ENCODE measurements around the gene IFIT1. TPM values are rescaled to one million over a fixed set of nuclear protein-coding genes. Genes with fewer than 3 reads are reported as not detected.
"Not testable (repeated sequence)": the region's sequence is repeated elsewhere in the genome, so short reads cannot be mapped to it uniquely, and the experiment has no call there.

IFIT1 gene
- total RNA-seq, 3 donors from 2014 or later (not counting 1 experiment from before 2014, with no cell fraction given), result 1.0 to 4.9 (median 2.7) TPM

- no peak for TF ChIP-seq CTCF (IDR thresholded peaks at IDR 0.05)
- Mint-ChIP-seq H3K36me3 (peaks cover 7% of the 10 kb centered on the region), H3K4me3 (no peak overlapping the region), H3K9me3 (no peaks in the 10 kb centered on the region), H3K27me3 (ENCODE audit: low read depth in 2 of 2) (no peaks in the 10 kb centered on the region), H3K4me1 (no peaks in the 10 kb centered on the region), H3K27ac (no peak overlapping the region)
- H3K4me3 ChIP-seq (ENCODE audit: low read length), result no peak overlapping the region
- 91% methylated on average over 10 of the region's 11 CpGs for WGBS (ENCODE audit: insufficient coverage)
- H3K4me1 ChIP-seq (ENCODE audit: control insufficient read depth, insufficient read depth, low read length), result no peaks in the 10 kb centered on the region
- no peak for ATAC-seq
- peaks cover 6% of the 10 kb centered on the region for H3K36me3 ChIP-seq (ENCODE audit: control insufficient read depth, insufficient read depth, low read length)
- no peaks in the 10 kb centered on the region for H3K9me3 ChIP-seq (ENCODE audit: control insufficient read depth, insufficient read depth, low read length)
- intact Hi-C loops (cut with micrococcal nuclease), result no loop called here
- H3K27ac ChIP-seq (ENCODE audit: low read length), result no peak overlapping the region
- no peaks in the 10 kb centered on the region for H3K27me3 ChIP-seq (ENCODE audit: control insufficient read depth, insufficient read depth, low read length)
- DNase-seq, result no peak
These were observed 12.0 kb downstream of the IFIT1 start for GRCh38 chr10:89404104-89405047.

- H3K27ac ChIP-seq (ENCODE audit: low read length); DNase-seq; H3K4me3 ChIP-seq (ENCODE audit: low read length); H3K27me3 ChIP-seq (ENCODE audit: control insufficient read depth, insufficient read depth, low read length); ATAC-seq; H3K27me3 Mint-ChIP-seq (ENCODE audit: low read depth in 2 of 2); intact Hi-C loops (cut with micrococcal nuclease); H3K4me1 ChIP-seq (ENCODE audit: control insufficient read depth, insufficient read depth, low read length); H3K4me1 Mint-ChIP-seq; H3K9me3 Mint-ChIP-seq; H3K9me3 ChIP-seq (ENCODE audit: control insufficient read depth, insufficient read depth, low read length); H3K36me3 ChIP-seq (ENCODE audit: control insufficient read depth, insufficient read depth, low read length); H3K27ac Mint-ChIP-seq; H3K4me3 Mint-ChIP-seq; H3K36me3 Mint-ChIP-seq: not testable (repeated sequence)
- WGBS (ENCODE audit: insufficient coverage), result 81% methylated on average over 8 of the region's 9 CpGs
These were observed 13.8 kb downstream of the IFIT1 start for GRCh38 chr10:89406178-89406577.

- H3K4me1 ChIP-seq (ENCODE audit: control insufficient read depth, insufficient read depth, low read length); ATAC-seq; H3K4me3 Mint-ChIP-seq; DNase-seq; H3K4me1 Mint-ChIP-seq; H3K27me3 Mint-ChIP-seq (ENCODE audit: low read depth in 2 of 2); intact Hi-C loops (cut with micrococcal nuclease); H3K9me3 Mint-ChIP-seq; H3K27ac Mint-ChIP-seq; H3K36me3 ChIP-seq (ENCODE audit: control insufficient read depth, insufficient read depth, low read length); H3K9me3 ChIP-seq (ENCODE audit: control insufficient read depth, insufficient read depth, low read length); H3K27me3 ChIP-seq (ENCODE audit: control insufficient read depth, insufficient read depth, low read length); H3K4me3 ChIP-seq (ENCODE audit: low read length); H3K36me3 Mint-ChIP-seq; H3K27ac ChIP-seq (ENCODE audit: low read length): not testable (repeated sequence)
- WGBS (ENCODE audit: insufficient coverage), result 100% methylated on average over 3 of the region's 3 CpGs
These were observed 15.4 kb downstream of the IFIT1 start for GRCh38 chr10:89407792-89408191.

GRCh38 chr10:89409282-89409681 lies 16.9 kb downstream of the IFIT1 start:
- H3K36me3 ChIP-seq (ENCODE audit: control insufficient read depth, insufficient read depth, low read length); H3K4me1 ChIP-seq (ENCODE audit: control insufficient read depth, insufficient read depth, low read length); H3K9me3 Mint-ChIP-seq; ATAC-seq; H3K4me3 Mint-ChIP-seq; H3K36me3 Mint-ChIP-seq; H3K27ac ChIP-seq (ENCODE audit: low read length); DNase-seq; H3K9me3 ChIP-seq (ENCODE audit: control insufficient read depth, insufficient read depth, low read length); H3K4me3 ChIP-seq (ENCODE audit: low read length); H3K27me3 Mint-ChIP-seq (ENCODE audit: low read depth in 2 of 2); H3K27me3 ChIP-seq (ENCODE audit: control insufficient read depth, insufficient read depth, low read length); intact Hi-C loops (cut with micrococcal nuclease); H3K27ac Mint-ChIP-seq: not testable (repeated sequence)
- 96% methylated on average over 5 of the region's 5 CpGs for WGBS (ENCODE audit: insufficient coverage)
- H3K4me1 Mint-ChIP-seq, result peaks cover 5 to 11% of the 10 kb centered on the region in 2 donors

- not testable (repeated sequence) for H3K27me3 Mint-ChIP-seq (ENCODE audit: low read depth in 2 of 2); H3K36me3 Mint-ChIP-seq; H3K4me3 Mint-ChIP-seq; H3K9me3 Mint-ChIP-seq; H3K27ac ChIP-seq (ENCODE audit: low read length); DNase-seq; ATAC-seq; H3K27me3 ChIP-seq (ENCODE audit: control insufficient read depth, insufficient read depth, low read length); H3K4me3 ChIP-seq (ENCODE audit: low read length); H3K27ac Mint-ChIP-seq; H3K9me3 ChIP-seq (ENCODE audit: control insufficient read depth, insufficient read depth, low read length); H3K36me3 ChIP-seq (ENCODE audit: control insufficient read depth, insufficient read depth, low read length)
- WGBS (ENCODE audit: insufficient coverage), result 71% methylated on average over 2 of the region's 5 CpGs
- peaks cover 11 to 16% of the 10 kb centered on the region in 2 donors for H3K4me1 Mint-ChIP-seq
- H3K4me1 ChIP-seq (ENCODE audit: control insufficient read depth, insufficient read depth, low read length), result peaks cover 14% of the 10 kb centered on the region
- intact Hi-C loops (cut with micrococcal nuclease), result loop anchor here (10.0 kb wide), 1 partner anchor 294 kb away; the partner anchor contains the start of gene KIF20B
These were observed 18.1 kb downstream of the IFIT1 start for GRCh38 chr10:89410551-89410950.

- H3K36me3 Mint-ChIP-seq; H3K9me3 Mint-ChIP-seq; H3K4me3 Mint-ChIP-seq; H3K4me3 ChIP-seq (ENCODE audit: low read length); H3K27me3 ChIP-seq (ENCODE audit: control insufficient read depth, insufficient read depth, low read length); H3K27ac Mint-ChIP-seq; H3K27ac ChIP-seq (ENCODE audit: low read length); H3K27me3 Mint-ChIP-seq (ENCODE audit: low read depth in 2 of 2); ATAC-seq; H3K9me3 ChIP-seq (ENCODE audit: control insufficient read depth, insufficient read depth, low read length); DNase-seq; H3K36me3 ChIP-seq (ENCODE audit: control insufficient read depth, insufficient read depth, low read length): not testable (repeated sequence)
- WGBS (ENCODE audit: insufficient coverage), result 81% methylated on average over 2 of the region's 2 CpGs
- peaks cover 17 to 22% of the 10 kb centered on the region in 2 donors for H3K4me1 Mint-ChIP-seq
- intact Hi-C loops (cut with micrococcal nuclease), result loop anchor here (10.0 kb wide), 1 partner anchor 294 kb away; the partner anchor contains the start of gene KIF20B
- H3K4me1 ChIP-seq (ENCODE audit: control insufficient read depth, insufficient read depth, low read length), result peaks cover 20% of the 10 kb centered on the region
These were observed 18.7 kb downstream of the IFIT1 start for GRCh38 chr10:89411135-89411534.

- not testable (repeated sequence) for H3K27me3 ChIP-seq (ENCODE audit: control insufficient read depth, insufficient read depth, low read length); H3K9me3 Mint-ChIP-seq; H3K9me3 ChIP-seq (ENCODE audit: control insufficient read depth, insufficient read depth, low read length); H3K27me3 Mint-ChIP-seq (ENCODE audit: low read depth in 2 of 2); H3K36me3 Mint-ChIP-seq; H3K4me3 ChIP-seq (ENCODE audit: low read length); ATAC-seq; H3K36me3 ChIP-seq (ENCODE audit: control insufficient read depth, insufficient read depth, low read length)
- Mint-ChIP-seq H3K4me3 (peak overlapping the region; percentile 77), H3K27ac (peak overlapping the region; percentile 45 to 85), H3K4me1 (peaks cover 26 to 31% of the 10 kb centered on the region in 2 donors)
- Histone ChIP-seq H3K4me1 (ENCODE audit: control insufficient read depth, insufficient read depth, low read length) (peaks cover 22% of the 10 kb centered on the region), H3K27ac (ENCODE audit: low read length) (peak overlapping the region; percentile 17)
- DNase-seq, result peak in 1 of 2 donors; percentile 69
- WGBS (ENCODE audit: insufficient coverage), result 74% methylated on average over 10 of the region's 10 CpGs
- intact Hi-C loops (cut with micrococcal nuclease), result loop anchor here (10.0 kb wide), 1 partner anchor 293 kb away; the partner anchor contains the start of gene KIF20B
These were observed 19.9 kb downstream of the IFIT1 start for GRCh38 chr10:89412276-89412675.

Data from natural killer cell (primary cell).